ENCODE data around the gene LMF2.

DNA sequence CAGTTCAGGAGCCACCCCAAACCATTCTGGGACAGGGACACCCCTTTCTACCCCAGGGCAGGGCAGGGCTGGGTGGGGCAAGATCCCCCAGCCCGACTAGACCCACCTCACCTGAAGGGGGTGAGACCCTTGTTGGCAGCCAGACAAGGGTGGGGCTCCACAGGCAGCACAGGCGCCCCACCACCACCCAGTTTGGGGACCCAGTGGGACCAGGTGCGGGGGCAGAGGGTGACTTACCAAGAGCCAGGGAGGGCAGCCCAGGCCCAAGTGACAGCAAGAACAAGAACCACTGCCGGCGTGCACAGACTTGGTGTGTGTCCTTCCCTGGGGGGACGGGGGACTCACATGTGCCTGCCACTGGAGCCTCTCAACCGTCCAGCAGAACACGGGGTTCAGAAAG is 23.9 kb downstream of the LMF2 start:
- TF ChIP-seq, protein P1, sequence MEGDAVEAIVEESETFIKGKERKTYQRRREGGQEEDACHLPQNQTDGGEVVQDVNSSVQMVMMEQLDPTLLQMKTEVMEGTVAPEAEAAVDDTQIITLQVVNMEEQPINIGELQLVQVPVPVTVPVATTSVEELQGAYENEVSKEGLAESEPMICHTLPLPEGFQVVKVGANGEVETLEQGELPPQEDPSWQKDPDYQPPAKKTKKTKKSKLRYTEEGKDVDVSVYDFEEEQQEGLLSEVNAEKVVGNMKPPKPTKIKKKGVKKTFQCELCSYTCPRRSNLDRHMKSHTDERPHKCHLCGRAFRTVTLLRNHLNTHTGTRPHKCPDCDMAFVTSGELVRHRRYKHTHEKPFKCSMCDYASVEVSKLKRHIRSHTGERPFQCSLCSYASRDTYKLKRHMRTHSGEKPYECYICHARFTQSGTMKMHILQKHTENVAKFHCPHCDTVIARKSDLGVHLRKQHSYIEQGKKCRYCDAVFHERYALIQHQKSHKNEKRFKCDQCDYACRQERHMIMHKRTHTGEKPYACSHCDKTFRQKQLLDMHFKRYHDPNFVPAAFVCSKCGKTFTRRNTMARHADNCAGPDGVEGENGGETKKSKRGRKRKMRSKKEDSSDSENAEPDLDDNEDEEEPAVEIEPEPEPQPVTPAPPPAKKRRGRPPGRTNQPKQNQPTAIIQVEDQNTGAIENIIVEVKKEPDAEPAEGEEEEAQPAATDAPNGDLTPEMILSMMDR (IDR thresholded peaks at IDR 0.05): no peak
- TF ChIP-seq POLR2A (IDR thresholded peaks at IDR 0.05): no peak
